ENCODE results near the gene PSMB7.

PSMB7 gene

GRCh38 chr9:124452326-124452725 is 37.1 kb upstream of the PSMB7 start:
- H3K4me3 ChIP-seq (replicated peaks; ENCODE audit: low read depth, low read length): no peak overlapping the region
- no peak for TF ChIP-seq CTCF (IDR thresholded peaks at IDR 0.05; ENCODE audit: low read depth, low read length, missing control alignments)
- DNase-seq (ENCODE audit: extremely low read depth, low read depth): no peak

- DNase-seq (ENCODE audit: extremely low read depth, low read depth): no peak
- TF ChIP-seq CTCF (IDR thresholded peaks at IDR 0.05; ENCODE audit: low read depth, low read length, missing control alignments): no peak
- H3K4me3 ChIP-seq (replicated peaks; ENCODE audit: low read depth, low read length): no peak overlapping the region
Measured at GRCh38 chr9:124450931-124451661, 35.9 kb upstream of the PSMB7 start.

DNA sequence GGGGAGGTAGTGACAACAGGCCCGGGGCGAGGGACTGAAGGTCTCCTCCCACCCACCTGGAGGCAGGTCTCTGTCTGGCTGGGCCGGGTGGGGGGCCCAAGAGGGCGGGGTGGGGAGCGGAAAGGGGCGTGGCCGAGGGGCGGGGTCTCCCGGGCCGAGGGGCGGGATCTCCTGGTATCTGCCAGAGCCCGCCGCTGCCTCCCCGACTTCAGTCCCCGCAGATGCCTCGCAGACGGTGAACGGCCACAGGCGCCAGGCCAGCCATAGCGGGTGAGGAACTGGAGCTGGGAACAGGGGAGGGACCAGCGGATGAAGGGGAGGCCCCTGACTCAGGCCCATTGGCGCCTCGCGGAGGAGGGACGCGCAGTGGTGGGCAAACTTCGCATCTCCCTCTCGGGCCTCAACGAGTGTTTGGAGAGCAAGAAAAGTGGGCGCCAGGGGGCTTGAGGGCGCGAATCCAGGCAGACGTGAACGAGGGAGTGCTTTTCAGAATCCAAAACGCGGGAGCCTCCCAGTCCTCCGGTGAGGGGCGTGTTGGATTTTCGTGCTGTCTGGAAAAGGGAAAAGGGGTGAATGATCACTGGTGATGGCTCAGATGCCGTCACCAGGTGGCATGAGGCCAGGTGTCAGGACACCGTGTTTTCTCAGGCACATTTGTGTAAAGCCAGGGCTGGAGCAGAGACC is 35.1 kb upstream of the PSMB7 start, which contains the start of gene ADGRD2:
ADGRD2 (plus strand) TSS at position 211 of the 684 bp plus-strand sequence. CDS start 1,216 bp downstream, outside the sequence.
- no peak for DNase-seq (ENCODE audit: extremely low read depth, low read depth)
- TF ChIP-seq CTCF (IDR thresholded peaks at IDR 0.05; ENCODE audit: low read depth, low read length, missing control alignments): no peak
- no peak within 1 kb of the TSS for H3K4me3 ChIP-seq (replicated peaks; ENCODE audit: low read depth, low read length)

- DNase-seq (ENCODE audit: extremely low read depth, low read depth): no peak
Measured at GRCh38 chr9:124449381-124450151, 34.3 kb upstream of the PSMB7 start.

GRCh38 chr9:124448019-124448418 is 32.8 kb upstream of the PSMB7 start:
- TF ChIP-seq CTCF (IDR thresholded peaks at IDR 0.05; ENCODE audit: low read depth, low read length, missing control alignments): no peak
- no peak for DNase-seq (ENCODE audit: extremely low read depth, low read depth)

More at GRCh38 chr9:124449381-124450151, 34.3 kb upstream of the PSMB7 start:
- TF ChIP-seq CTCF (IDR thresholded peaks at IDR 0.05; ENCODE audit: low read depth, low read length, missing control alignments): no peak
- H3K4me3 ChIP-seq (replicated peaks; ENCODE audit: low read depth, low read length): no peak overlapping the region

DNA sequence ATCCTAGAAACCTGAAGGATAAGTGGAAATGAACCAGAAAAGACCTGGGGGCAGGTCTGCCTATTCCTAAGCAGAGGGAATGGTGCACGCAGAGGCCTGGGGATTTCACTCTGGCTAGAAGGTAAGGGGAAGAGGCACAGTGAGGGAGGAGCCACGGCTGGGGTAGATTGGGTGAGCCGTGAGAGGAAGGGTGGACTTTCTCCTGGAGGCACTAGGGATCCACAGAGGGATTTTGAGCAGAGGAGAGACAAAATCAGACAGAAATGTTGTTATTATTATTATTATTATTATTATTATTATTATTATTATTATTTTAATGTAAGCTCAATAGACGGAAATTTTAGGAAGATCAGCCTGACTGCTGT is 32.0 kb upstream of the PSMB7 start:
- DNase-seq (ENCODE audit: extremely low read depth, low read depth): no peak
- TF ChIP-seq CTCF (IDR thresholded peaks at IDR 0.05; ENCODE audit: low read depth, low read length, missing control alignments): no peak
- no peak overlapping the region for H3K4me3 ChIP-seq (replicated peaks; ENCODE audit: low read depth, low read length)

More at GRCh38 chr9:124448019-124448418, 32.8 kb upstream of the PSMB7 start:
- H3K4me3 ChIP-seq (replicated peaks; ENCODE audit: low read depth, low read length): no peak overlapping the region
